SH-SY5Y (cell line): Measurements from ENCODE around the gene MDM2.

ENCODE experiments used
- GATA2 ChIP-seq: IDR thresholded peaks from 2 replicates; pipeline ENCODE4 v1.6.1; 2011; ENCODE audit warnings: mild to moderate bottlenecking, low read depth, low read length
- GATA3 ChIP-seq: IDR thresholded peaks from 2 replicates; pipeline ENCODE4 v1.6.1; 2011; ENCODE audit warnings: low read depth, mild to moderate bottlenecking, low read length, moderate library complexity

DNA sequence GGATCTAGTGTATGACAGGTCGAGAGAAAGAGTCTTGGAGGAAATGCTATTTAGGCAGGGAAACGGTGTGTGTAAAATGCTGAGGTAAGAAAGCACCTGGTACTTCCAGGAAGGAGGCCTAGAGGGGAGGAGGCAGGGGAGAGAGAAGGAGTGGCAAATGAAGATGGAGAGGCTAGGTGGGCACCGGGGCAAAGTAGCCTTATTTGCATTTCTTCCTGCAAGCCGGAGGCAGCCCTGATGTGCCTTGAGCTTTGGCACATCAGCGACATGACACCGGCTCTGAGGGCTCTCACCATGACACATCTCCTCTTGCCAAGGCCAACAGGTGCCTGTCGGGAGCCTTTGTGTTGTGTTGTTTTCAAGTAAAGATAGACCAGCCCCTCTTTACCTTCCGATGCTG lies 63.4 kb downstream of the MDM2 start:
- TF ChIP-seq GATA2 (no peak), GATA3 (no peak)
